Mucosa of descending colon (tissue), 3 donors: ENCODE data around the gene RGS6. TPM values are rescaled to one million over a fixed set of nuclear protein-coding genes. Genes with fewer than 3 reads are reported as not detected.

ENCODE experiments used
- ATAC-seq: fragments of 200-7000 bp; cut with Tn5 transposase; one replicate; pipeline ENCODE4 v1.9.1; 2020; ENCODE audit warnings: mild to moderate bottlenecking, moderate library complexity
- DNase-seq, 3 donors: peaks; one replicate each; pipeline ENCODE4 v3.0.0-alpha.2; 2020
- H3K36me3 ChIP-seq: fragments of 200-600 bp; one replicate; pipeline ENCODE4 v1.8.0; 2021; ENCODE audit warnings: low read depth, mild to moderate bottlenecking
- H3K4me1 ChIP-seq: fragments of 200-600 bp; one replicate; pipeline ENCODE4 v1.8.0; 2021; ENCODE audit warnings: low read depth, mild to moderate bottlenecking
- H3K4me3 ChIP-seq: fragments of 200-600 bp; one replicate; pipeline ENCODE4 v1.8.0; 2021; ENCODE audit warnings: mild to moderate bottlenecking
- H3K9me3 ChIP-seq: fragments of 200-600 bp; one replicate; pipeline ENCODE4 v1.8.0; 2021; ENCODE audit warnings: mild to moderate bottlenecking
- intact Hi-C, 2 donors: fragments of 100-400 bp; cut with DNase I in 1 of 2; cut with micrococcal nuclease in 1 of 2; formaldehyde crosslinking; loops; one replicate each; pipeline versions ENCODE4 v1.11.0 to v1.11.1; 2022; cut with DNase I, micrococcal nuclease
- total RNA-seq, 3 donors: library from RNA; stranded (reverse); fragmentation: NEBNext Ultra II Directional in 2 of 3; extraction: Animal tissue kit (Norgen Biotek cat#: 25700) in 2 of 3; gene quantifications; one replicate each; pipeline versions ENCODE4 v1.2.1 to v1.2.4, GENCODE V29; 2021 to 2023
- TF ChIP-seq, protein P1 (sequence below): fragments of 200-600 bp; IDR thresholded peaks from one replicate; pipeline ENCODE4 v1.8.0; 2022; ENCODE audit warnings: antibody characterized with exemption, mild to moderate bottlenecking
- donor health status: DM: no; HTN: no; CAD: no; lungs with moderate emphysema.
- donor health status: DM: no; HTN: no; CAD: no.
- donor health status: DM: no; HTN: yes; CAD: no.

RGS6 gene
- total RNA-seq, 3 donors from 2014 or later: 0.66 to 2.5 (median 0.94) TPM

DNA sequence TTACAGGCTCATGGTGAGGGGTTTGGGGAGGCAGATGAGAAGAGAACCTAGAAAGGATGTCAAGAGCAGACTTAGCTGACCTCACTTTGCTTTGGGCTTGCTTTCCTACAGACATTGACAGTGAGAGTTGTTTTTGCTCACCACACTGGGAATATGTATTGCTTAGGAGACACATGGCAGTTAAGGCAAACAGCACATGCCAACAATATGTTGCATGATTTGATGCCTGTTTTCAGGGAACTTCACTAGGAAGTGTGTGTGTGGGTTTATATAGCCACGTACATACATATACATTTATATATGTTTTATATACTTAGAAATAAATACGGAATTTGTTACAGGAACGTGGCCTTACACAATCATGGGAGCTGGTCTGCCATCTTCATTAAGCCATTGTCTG lies 346.1 kb downstream of the RGS6 start:
- peaks cover 5% of the 10 kb centered on the region for H3K9me3 ChIP-seq
- DNase-seq: no peak
- H3K36me3 ChIP-seq: no peaks in the 10 kb centered on the region
- intact Hi-C loops: no loop called here
- no peaks in the 10 kb centered on the region for H3K4me1 ChIP-seq
- TF ChIP-seq, protein P1, sequence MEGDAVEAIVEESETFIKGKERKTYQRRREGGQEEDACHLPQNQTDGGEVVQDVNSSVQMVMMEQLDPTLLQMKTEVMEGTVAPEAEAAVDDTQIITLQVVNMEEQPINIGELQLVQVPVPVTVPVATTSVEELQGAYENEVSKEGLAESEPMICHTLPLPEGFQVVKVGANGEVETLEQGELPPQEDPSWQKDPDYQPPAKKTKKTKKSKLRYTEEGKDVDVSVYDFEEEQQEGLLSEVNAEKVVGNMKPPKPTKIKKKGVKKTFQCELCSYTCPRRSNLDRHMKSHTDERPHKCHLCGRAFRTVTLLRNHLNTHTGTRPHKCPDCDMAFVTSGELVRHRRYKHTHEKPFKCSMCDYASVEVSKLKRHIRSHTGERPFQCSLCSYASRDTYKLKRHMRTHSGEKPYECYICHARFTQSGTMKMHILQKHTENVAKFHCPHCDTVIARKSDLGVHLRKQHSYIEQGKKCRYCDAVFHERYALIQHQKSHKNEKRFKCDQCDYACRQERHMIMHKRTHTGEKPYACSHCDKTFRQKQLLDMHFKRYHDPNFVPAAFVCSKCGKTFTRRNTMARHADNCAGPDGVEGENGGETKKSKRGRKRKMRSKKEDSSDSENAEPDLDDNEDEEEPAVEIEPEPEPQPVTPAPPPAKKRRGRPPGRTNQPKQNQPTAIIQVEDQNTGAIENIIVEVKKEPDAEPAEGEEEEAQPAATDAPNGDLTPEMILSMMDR: no peak
- ATAC-seq: no peak
- no peak overlapping the region for H3K4me3 ChIP-seq

DNA sequence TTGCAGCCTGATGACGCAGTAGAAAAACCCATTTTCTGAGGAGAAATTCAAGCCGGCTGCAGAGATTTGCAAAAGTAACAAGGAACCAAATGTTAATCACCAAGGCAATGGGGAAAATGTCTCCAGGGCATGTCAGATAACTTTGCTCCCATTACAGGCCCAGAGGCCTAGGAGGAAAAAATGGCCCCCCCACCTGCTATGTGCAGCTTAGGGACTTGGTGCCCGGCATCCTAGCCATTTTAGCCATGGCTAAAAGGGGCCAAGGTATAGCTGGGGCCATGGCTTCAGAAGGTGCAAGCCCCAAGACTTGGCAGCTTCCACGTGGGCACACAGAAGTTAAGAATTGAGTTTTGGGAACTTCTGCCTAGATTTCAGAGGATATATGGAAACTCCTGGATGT lies 351.9 kb downstream of the RGS6 start:
- DNase-seq (no peak), ATAC-seq (no peak)
- Histone ChIP-seq H3K9me3 (peaks cover 29% of the 10 kb centered on the region), H3K36me3 (no peaks in the 10 kb centered on the region), H3K4me3 (no peak overlapping the region), H3K4me1 (no peaks in the 10 kb centered on the region)
- TF ChIP-seq, protein P1: no peak
- intact Hi-C loops: no loop called here

DNA sequence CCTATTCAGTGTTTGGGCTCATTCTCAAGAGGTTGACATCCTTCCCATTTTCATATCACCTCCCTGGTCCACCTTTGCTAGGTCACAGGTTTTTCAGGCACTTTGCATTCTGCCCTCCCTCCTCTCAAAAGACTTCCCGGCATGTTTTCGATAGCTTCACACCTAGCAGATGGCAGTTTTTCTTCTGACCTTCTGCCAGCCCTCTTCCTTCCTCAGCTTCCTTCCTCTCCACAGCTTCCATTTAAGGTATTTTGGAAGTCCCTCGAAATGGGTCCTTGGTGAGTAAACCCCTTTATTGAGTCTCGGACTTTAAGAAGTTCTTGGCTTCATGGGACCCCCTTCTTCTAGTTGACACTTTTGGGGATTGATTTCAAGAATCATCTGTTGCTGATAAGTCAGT lies 358.0 kb downstream of the RGS6 start:
- ATAC-seq (no peak), DNase-seq (no peak)
- peaks cover 7% of the 10 kb centered on the region for H3K9me3 ChIP-seq
- TF ChIP-seq, protein P1: no peak
- intact Hi-C loops: no loop called here
- H3K4me1 ChIP-seq: no peaks in the 10 kb centered on the region
- no peaks in the 10 kb centered on the region for H3K36me3 ChIP-seq
- no peak overlapping the region for H3K4me3 ChIP-seq

DNA sequence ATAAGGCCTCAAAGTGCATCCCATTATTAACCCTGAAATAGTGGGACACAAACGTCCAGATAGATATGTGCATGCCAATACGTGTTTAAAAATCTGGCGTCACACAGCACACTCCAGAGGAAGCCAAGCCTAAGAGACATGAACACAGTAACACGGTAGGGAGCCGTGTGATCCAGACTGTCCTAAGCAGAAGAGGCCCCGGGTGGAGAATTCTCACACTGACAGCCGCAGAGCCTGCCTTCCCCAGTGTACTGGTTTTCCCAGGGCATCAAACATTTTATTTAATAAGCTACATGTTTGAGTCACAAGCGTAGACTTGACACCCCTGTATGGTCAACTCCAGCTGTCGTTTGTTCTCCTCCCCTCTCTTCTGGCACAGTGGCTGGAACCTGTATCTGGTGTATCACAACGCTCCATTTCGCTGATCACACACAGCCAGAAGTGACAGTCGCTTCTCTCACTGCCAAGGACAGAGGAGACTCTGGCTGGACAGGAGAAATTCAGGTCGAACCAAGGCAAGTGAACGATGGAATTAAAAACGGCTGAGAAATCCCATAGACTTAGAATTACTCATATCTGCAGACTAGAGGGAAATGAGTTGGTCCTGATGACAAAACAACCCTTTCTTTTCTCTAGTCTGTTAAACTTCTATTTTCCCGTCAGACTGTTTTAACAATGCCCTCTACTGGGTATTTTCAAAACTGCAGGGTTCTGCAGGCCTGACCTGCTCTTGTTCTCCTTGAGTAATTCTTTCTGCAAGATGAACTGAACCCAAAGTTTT lies 359.9 kb downstream of the RGS6 start:
- Histone ChIP-seq H3K4me1 (no peaks in the 10 kb centered on the region), H3K9me3 (no peaks in the 10 kb centered on the region), H3K36me3 (no peaks in the 10 kb centered on the region), H3K4me3 (no peak overlapping the region)
- ATAC-seq (no peak), DNase-seq (peak in 1 of 3 donors; percentile 21)
- TF ChIP-seq, protein P1: no peak
- intact Hi-C loops: no loop called here

DNA sequence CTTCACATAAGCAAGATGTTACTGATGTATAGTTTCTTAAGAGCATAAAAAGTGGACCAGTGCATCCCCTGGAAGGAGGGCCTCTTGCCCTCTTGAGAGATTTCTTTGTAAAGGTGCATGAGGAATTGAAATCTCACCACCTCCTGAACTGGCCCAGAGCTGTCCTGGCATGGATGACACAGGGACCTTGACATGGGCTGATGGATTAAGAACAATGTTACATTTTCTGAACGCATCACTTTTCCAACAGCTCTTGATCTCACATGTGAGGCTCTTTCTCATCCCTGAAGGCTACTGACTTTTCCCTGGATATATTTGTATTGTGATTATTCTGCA lies 360.4 kb downstream of the RGS6 start:
- Histone ChIP-seq H3K4me3 (no peak overlapping the region), H3K36me3 (no peaks in the 10 kb centered on the region), H3K9me3 (no peaks in the 10 kb centered on the region), H3K4me1 (no peaks in the 10 kb centered on the region)
- intact Hi-C loops: no loop called here
- no peak for ATAC-seq
- no peak for DNase-seq
- TF ChIP-seq, protein P1: no peak
